ENCODE data around the gene SH2D5.
"Not testable (repeated sequence)": the region's sequence is repeated elsewhere in the genome, so short reads cannot be mapped to it uniquely, and the experiment has no call there.

SH2D5 gene

GRCh38 chr1:20689645-20690056, 42.9 kb downstream of the SH2D5 start:
- DNase-seq, result no peak

- DNase-seq, result no peak
Observed at GRCh38 chr1:20686883-20687725, 45.4 kb downstream of the SH2D5 start.

- no peak for DNase-seq
Observed at GRCh38 chr1:20685741-20686140, 46.8 kb downstream of the SH2D5 start.

DNA sequence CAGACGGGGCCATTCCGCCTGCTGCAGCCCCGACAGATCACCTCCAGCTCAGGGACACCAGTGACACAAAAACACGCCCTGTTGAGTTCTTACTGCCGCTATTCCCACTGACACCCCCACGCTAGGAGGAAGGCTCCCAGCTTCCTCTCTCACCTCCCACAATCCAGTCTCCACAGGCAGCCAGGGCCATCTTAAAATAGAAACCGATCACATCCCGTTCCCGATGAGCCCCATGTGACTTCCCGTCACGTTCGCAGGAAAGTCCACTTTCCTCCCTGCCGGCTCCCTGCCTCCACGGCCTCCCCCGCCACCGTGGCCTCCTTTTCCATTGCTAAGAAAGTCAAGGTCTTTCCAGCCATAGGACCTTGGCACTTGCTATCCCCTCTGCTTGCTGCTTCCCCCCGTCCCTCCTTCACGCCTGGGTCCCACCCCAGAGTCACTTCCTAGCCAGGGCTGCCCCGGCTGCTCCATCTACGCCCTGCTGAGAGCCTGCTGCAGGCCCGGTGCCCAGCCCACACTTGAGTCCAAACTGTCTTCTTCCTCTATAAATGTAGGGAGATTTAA, 47.3 kb downstream of the SH2D5 start:
- no peak for DNase-seq

DNA sequence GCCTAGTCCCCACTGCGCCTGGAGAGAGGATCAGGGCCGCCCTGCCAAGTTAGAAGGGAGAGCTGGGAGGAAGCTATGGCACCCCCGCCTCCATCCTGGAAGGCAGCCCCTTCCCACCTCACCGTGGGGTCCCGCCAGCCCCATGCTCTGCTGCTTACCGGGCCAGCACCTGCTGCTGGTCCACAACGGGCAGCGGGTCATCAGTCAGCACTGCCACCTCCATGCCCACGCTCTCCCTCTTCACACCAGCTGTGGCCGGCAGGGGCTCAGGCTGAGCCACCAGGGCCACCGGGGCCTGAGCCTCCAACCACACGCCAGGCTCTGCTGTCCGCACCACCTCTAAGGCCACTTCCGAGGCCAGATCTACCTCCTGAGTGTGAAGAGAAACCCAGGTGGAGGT, 47.9 kb downstream of the SH2D5 start:
- no peak for DNase-seq

- DNase-seq, result no peak
Observed at GRCh38 chr1:20684050-20684620, 48.4 kb downstream of the SH2D5 start.

GRCh38 chr1:20683614-20684013, 48.9 kb downstream of the SH2D5 start:
- DNase-seq, result no peak

- DNase-seq, result no peak
Observed at GRCh38 chr1:20682571-20683236, 49.8 kb downstream of the SH2D5 start.

- no peak for DNase-seq
Observed at GRCh38 chr1:20681999-20682398, 50.5 kb downstream of the SH2D5 start.

- no peak for DNase-seq
Observed at GRCh38 chr1:20680269-20680668, 52.2 kb downstream of the SH2D5 start.

DNA sequence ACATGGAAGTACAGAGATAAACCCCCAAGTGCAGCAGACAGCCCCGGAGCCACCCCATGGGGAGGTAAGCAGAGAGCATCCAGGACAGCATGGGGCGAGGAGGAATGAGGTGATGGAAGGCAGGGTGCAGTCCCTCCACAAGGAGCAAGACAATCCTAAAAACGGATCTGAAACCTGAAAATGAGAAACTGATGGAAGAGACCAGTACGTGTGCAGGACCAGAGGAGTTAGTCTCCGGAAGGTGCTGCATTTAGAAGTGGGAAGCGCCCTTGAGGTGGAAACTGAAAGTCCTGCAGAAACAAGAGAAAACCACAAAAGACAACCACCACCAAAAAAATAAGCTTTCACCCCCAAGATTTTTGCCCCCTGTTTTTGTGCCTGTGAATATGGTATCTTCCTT, 53.9 kb downstream of the SH2D5 start:
- DNase-seq, result no peak

DNA sequence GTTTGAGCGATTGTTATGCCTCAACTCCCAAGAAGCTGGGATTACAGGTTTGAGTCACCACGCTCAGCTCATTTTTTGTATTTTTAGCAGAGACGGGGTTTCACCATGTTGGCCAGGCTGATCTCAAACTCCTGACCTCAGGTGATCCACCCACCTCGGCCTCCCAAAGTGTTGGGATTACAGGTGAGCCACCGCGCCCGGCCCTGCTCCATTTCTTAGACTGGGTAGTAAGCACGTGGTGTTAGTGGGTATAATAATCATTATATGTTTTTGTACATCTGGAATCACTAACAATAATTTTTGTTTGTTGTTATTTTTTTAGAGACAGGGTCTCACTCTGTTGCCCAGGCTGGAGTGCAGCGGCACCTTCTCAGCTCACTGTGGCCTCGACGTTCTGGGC, 58.9 kb downstream of the SH2D5 start:
- not testable (repeated sequence) for DNase-seq

DNA sequence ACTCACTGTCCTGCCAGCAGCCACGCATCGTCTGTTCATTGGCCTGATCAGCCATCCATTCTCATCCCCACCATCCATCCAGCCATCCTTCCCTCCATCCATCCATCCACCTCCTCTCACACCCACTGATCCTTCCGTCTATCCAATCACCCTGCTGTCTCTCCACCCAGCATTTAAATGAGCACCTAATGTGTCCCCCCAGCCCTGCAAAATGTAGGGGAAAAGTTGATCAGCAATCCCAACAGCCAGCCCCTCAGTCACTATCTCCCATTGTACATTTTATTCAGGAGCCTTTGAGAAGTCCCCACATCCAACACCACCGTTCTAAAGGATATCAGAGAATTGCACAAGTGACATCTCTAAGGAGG, 60.3 kb downstream of the SH2D5 start:
- no peak for DNase-seq

- DNase-seq, result no peak
Observed at GRCh38 chr1:20670936-20671335, 61.6 kb downstream of the SH2D5 start.

Measured in NCI-H1048 (cell line).